ENCODE measurements around the gene SMIM1.
"Not testable (repeated sequence)": the region's sequence is repeated elsewhere in the genome, so short reads cannot be mapped to it uniquely, and the experiment has no call there.

- not testable (repeated sequence) for TF ChIP-seq EP300, CTCF, POLR2A (IDR thresholded peaks at IDR 0.05)
Observed at GRCh38 chr1:3800795-3801194, 28.2 kb downstream of the SMIM1 start.

Data from tibial nerve (tissue), 4 donors.